GM19239 (cell line): Measurements from ENCODE around the gene ASB5.
"Not testable (repeated sequence)": the region's sequence is repeated elsewhere in the genome, so short reads cannot be mapped to it uniquely, and the experiment has no call there.

Source experiments
- DNase-seq: peaks from one replicate; pipeline ENCODE4 v3.0.0; 2011; ENCODE audit warnings: low spot score; ENCODE audit not compliant: insufficient read length
- FAIRE-seq: peaks from 2 replicates; lab custom pipeline; 2011; peaks lifted over from hg19 to GRCh38; lab: Jason Lieb, UNC

Gene ASB5

DNA sequence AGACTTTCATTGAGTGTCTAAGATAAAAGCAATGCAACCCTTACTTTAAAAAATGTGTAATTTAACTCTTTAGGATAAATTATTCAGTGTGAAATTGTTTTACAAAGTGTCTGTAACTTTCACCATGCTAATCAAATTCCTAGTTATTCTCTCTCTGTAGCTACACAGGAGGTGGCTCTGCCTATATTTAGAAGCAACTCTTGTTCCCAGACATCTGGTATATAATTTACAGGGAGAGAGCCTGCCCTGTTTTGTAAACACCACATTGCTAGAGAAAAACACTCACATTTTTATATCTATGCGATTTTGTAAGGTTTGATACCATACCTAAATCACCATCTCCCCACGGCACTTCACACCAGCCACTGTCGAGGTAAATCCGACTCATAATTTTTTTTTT lies 38.2 kb downstream of the ASB5 start:
- DNase-seq (no peak), FAIRE-seq (no peak)

DNA sequence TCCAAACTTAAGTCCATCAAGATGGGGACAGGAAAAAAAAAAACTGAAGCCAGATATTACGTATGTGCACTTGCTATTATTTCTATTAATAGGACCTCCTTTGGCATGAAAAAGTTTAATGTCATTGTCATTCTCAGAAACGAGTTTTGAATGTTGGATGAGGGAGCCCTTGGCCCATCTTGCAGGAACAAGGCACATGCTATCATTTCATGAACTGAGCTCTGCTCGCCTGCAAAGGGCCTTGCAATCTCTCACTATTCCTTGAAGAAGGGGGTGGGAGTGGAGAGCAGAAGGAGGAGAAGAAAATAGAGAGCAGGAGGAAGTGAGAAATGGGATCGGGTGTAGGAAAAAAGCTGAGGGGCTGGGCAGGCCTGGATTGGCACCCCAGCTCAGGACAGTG lies 39.4 kb downstream of the ASB5 start:
- no peak for FAIRE-seq
- no peak for DNase-seq

DNA sequence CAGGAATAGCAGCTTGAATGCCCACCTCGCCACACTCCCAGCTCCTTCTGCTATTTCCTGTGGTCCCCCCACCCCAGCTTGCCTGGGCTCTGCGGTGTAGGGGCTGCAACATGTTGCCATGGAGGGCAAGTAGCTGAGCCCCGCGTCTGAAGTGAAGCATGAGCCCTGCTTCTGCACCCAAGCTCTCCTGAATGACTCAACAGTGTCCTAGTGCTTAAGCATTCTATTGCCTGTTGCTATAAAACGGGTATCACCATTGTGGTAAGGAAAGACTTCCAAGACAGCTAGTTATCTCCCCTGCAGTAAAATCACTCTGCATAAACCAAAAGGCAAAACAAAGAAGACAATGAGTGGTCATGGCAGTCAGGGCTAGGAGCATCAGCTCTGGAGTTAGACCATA lies 42.3 kb downstream of the ASB5 start:
- FAIRE-seq (no peak), DNase-seq (no peak)

DNA sequence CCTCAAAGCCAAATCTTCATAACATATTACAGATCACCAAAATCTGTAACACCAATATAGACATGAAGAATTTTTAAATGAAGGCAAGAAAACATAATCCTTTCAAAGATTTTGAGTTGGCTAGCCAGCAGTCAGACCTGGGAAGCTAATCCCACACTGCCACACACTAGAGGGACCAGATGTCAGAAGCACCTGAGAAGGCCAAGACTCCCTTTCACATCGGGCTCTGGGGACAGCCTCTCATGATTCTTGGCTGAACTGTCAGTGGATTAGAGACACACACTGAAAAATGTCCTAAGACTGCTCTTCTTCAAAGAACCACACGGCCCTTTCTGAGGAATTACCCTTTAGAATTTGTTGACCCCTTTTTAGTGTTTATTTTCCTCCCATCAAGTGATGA lies 45.5 kb downstream of the ASB5 start:
- FAIRE-seq (no peak), DNase-seq (no peak)

DNA sequence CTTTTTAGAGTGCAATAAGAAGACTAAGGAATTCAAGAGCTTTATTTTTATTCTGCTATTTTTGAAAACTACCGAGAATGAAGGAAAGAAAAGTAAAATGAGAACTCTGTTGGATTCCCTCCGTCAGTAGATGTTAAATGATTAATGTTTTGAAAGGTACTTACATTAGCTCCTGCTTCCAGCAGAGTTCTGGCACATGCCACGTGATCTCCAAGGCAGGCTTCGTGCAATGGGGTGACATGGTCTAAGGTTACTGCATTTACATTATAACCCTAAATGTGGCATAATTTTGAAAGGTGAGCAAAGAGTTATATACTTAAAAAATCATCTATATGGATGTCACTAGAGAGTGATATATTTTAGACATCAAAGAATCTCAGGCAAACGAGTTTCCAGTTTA lies 46.9 kb downstream of the ASB5 start:
- DNase-seq (no peak), FAIRE-seq (no peak)

DNA sequence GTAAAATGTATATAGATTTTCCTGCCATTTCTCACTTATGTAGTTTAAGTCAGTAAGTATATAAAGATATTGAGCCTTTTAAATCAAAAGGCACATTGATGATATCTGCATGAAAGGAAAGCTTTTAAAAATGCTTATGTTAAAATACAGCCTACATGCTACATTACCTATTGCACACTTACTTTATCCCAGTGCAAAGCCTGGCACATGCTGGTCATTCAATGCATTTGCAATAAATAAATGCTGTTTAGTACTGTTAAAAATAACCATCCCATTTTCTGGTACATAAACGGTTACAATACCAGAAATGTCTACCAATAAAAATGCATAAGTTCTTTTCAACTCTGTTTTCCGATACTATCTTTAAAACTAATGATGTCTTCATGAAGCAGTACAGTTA lies 51.5 kb downstream of the ASB5 start:
- FAIRE-seq = no peak

DNA sequence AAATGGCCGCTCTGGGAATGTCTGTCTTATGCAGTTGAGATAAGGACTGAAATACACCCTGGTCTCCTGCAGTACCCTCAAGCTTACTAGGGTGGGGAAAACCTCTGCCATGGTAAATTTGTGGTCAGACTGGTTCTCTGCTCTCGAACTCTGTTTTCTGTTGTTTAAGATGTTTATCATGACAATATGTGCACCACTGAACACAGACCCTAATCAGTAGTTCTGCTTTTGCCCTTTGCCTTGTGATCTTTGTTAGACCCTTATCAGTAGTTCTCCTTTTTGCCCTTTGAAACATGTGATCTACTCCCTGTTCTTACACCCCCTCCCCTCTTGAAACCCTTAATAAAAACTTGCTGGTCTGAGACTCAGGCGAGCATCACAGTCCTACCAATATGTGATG lies 56.7 kb downstream of the ASB5 start:
- FAIRE-seq, DNase-seq: not testable (repeated sequence)

More for the DNA sequence above, 51.5 kb downstream of the ASB5 start:
- no peak for DNase-seq

DNA sequence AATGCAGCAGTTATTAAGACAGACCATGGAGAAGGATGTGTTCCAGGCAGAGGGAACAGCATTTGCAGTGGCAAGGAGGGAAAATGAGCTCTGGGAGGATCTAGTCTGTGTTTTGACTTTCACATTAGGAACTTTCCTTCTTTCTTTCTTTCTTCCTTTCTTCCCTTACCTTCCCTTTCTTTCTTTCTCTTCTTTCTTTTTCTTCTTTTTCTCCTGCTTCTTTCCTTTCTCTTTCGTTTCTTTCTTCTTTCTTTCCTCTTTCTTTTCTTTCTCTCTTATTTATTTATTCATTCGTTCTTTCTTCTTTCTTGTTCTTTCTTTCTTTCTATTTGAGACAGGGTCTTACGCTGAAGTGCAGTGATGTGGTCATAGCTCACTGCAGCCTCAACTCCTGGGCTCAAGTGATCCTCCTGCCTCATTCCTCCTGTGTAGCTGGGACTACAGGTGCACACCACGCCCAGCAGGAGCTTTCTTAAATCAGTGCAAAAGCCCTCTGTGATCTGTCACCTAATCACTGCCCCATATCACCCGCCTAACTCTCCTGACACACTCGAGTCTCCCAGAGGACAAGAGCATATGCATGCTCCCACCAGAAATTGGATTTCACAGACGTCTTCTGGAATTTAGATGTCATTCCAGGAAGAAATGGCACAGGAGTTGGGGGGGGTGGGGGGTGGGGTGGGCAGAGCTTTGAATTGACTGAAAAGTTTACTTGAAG lies 58.3 kb downstream of the ASB5 start:
- FAIRE-seq = no peak
- DNase-seq = no peak

DNA sequence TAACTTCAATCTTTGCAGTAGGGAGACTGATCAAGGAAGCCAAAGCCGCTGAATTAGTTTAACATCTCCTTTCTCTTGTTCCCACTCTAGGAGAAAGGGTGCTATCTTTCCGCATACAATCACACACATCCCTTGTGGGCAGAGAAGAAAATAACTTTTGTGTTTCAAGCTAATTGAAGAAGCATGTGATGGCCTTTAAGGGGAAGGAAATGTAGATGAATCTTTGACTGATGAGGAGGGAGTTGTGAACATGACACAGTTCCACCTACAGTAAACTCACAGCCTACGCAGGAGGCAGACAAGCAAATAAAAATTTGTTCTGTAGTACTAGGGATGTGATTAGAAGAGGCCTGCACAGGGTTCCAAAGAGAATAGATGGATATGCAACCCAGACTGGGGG lies 58.9 kb downstream of the ASB5 start:
- DNase-seq (no peak), FAIRE-seq (no peak)

DNA sequence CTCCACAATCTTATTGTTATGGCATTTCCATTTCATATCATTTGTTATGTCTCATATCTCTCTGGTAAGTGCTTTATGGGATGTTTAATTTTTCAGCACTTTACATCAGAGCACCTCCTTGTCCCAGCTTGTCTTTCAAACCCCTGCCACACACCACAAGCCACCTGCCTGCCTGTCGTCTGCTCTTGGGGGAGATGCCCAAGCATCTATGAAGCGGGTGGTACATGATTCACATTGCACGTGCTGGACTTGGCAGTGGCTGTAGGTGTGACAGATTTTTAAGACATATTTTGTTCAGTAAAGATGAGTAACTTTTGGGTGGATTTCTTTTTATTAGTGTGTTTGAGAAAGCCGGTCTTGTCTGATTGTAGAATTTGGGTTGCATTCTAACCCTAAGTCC lies 59.5 kb downstream of the ASB5 start:
- DNase-seq (no peak), FAIRE-seq (no peak)

DNA sequence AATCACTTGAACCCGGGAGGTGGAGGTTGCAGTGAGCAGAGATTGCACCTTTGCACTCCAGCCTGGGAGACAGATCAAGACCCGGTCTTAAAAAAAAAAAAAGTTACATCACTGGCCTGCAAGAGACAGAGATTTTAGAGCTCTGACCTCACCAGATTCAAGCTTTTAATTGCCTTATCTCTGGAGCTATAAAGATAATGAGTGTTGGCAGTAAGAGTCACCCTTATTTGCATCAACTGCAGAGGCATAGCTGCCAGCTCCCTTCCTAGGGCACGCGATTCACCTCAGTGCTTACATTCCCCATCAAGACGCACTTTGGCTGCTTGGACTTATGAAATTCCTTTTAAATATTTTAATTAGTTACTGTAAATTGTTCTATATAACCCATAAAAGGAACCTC lies 61.2 kb downstream of the ASB5 start:
- DNase-seq (no peak), FAIRE-seq (no peak)

DNA sequence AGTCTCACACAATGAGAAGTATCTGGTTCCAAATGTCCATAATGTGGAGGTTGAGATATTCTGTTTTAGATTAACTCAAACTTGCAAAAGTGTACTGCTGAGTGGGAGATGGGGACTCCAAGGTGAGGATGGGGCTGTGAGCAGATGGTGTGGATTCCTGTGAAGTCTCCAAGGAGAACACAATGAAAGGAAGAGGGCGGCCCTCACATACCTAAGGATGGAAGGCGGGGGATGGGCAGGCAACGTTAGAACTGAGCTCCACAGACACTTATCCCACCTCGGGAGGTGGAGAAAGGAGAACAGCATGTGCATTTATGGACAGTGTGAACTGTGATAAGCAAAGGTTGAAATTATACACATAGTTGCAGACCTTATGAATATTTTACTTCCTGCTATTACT lies 63.7 kb downstream of the ASB5 start:
- no peak for FAIRE-seq

DNA sequence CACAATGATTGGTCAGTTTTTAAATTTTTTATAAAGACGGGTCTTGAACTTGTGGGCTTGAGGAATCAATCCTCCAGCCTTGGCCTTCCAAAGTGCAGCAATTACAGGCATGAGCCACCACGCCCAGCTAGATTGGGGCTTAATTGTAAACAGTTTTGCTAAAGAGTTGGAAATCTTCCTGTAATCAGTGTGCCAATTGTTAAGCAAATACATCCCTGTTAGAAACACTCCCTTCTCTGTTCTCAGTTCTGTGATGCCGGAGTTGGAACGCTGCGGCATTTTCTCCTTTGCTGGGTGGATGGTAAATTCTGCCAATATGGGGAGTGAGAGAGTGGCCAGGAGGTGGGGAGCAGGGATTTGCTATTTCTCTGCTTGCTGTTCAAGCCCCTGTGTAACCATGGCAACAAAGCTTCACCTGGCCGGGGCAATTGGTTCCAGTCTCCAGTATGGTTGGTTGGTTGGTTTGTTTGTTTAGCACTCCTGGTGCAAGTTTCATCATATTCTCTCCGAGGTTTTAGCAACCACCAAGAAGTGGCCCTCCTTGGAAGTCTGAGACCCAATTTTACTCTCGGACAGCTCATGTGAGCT lies 70.6 kb downstream of the ASB5 start:
- no peak for FAIRE-seq
- DNase-seq = no peak

More for the DNA sequence above, 63.7 kb downstream of the ASB5 start:
- no peak for DNase-seq

DNA sequence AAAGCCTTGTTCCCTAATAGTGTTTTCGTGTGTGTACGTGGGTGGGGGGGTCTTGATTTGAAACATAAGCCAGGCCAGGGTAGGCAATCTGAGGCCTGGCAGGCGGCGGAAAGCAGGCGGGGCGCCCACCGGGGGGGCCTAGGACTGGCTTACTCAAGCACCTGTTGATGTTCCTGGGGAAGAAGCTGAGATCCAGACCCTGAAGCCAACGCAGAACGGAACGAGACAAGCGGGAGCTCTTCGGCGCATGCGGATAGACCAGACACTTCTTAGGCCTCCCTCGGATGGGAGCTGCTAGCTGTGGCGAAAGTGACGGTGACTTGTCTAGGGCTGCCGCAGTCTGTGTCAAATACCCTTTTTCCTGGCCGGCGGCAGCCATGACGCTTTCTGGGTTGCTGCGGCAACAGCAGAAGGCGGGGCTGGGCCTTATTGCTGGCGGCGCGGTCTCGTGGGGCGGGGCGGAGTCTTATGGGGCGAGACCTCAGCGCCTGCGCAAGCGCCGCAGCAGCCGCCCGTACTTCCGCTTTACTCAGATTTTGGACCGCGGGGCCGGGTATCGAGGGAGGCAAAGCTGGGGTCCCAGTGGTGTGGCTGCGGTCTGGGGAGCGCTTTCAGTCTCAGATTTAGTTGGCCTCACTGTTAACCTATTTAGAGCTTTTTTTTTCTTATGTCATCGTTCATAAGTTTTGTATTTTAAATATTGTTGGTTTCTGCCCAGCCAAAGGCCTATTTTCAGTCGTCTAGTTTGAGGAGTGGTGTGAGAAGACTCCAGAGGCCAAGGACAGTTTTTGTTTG lies 73.6 kb downstream of the ASB5 start, which contains the start of gene SPATA4:
Gene SPATA4 (minus strand): TSS at position 402 of the 795 bp plus-strand sequence. CDS start 23 bp downstream, at position 379.
- FAIRE-seq (peak; percentile 93), DNase-seq (peak; percentile 79)

DNA sequence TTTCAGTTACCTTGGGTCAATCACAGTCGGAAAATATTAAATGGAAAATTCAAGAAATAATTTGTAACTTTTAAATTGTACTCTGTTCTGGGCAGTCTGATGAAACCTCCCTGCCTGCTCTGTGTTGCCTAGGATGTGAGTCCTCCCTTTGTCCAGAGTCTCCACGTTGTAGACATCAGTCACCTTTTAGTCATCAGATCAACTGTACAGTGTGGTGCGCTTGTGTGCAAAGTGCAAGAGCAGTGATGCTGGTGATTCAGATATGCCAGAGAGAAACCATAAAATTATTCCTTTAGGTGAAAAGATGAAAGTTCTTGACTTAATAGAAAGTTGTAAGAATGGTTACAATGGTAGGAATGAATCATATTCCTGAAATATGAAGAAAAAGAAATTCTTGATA lies 75.1 kb downstream of the ASB5 start:
- DNase-seq = no peak
- no peak for FAIRE-seq

DNA sequence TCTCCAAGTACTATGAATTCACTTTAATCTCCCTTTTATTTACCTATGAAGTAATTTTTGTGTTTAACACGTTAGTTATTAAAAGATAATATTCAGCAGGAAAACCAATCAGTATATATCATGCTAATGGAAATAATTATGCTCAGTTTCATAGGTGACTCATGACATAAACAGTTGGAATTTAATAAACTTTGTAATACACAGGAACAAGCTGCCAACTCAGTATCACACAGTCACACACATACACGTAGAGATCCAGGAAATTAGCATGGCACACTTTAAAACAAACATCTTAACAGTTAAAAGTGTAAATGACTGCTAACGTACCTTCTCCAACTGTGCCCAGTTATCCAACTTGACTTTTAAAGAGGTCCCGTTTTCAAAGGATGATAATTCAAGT lies 75.9 kb downstream of the ASB5 start:
- FAIRE-seq (no peak), DNase-seq (no peak)

DNA sequence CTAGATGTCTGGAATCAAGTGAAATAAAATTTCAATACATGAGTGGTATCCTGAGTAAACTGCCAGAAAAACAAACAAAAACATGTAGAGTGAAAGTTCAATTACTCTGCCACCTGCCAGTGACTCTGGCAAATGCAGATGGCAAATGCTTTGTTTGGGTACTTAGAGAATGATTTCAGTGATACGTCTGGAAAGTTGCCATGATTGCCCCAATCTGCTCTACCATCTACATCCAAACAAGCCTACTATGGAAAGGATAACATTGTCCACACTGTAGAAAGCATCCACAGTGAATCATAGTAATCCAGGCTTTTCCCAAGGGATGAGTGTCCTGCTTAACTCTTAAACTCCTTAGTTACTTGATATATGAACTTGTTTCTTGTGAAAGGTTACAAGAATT lies 77.0 kb downstream of the ASB5 start:
- FAIRE-seq = no peak
- no peak for DNase-seq

DNA sequence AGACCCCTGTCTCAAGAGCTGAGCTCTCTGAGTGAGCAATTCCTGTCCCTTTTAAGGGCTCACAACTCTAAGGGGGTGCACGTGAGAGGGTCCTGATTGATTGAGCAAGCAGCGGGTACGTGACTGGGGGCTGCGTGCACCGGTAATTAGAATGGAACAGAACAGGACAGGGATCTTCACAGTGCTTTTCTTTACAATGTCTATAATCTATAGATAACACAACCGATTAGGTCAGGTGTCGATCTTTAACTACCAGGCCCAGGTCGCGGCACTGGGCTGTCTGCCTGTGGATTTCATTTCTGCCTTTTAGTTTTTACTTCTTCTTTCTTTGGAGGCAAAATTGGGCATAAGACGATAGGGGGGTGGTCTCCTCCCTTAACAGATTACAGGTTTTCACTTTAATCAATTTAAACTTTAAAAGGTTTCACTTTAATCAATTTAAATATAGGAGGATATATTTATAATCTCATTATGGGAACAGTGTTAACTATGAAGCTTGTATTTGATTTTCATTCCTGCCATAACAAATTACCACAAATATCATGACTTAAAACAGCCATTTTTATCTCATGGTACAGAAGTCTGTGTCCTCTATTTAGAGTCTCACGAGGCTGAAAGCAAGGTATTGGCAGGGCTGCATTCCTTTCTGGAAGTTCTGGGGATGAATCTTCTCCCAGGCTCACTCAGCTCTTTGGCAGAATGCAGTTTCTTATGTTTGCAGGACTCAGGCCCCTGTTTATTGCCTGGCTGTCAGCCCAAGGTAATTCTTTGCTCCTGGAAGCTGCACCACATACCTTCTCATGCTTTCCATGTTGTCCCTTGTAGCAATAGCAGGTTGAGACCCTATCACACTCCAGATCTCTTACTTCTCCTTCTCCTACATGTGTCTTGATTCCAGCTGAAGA lies 78.9 kb downstream of the ASB5 start:
- no peak for FAIRE-seq
- no peak for DNase-seq

DNA sequence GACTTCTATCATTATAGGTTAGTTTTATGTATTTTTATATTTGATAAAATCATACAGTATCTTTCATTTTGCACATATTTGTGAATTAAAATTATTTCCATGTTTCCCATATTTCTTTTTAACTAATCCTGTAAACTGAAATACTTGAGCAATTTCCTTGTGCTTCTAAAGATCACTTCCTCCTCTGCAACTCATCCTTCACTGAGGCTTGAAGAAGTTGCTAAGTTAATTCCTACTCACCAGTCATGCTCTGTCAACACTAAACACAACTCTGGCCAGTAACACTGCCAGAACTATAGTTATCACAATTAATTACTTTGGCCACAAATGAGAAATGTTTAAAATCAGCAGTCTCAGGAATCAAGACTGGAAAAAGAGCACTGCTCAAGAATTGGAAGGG lies 80.4 kb downstream of the ASB5 start:
- FAIRE-seq = no peak
- DNase-seq = no peak

DNA sequence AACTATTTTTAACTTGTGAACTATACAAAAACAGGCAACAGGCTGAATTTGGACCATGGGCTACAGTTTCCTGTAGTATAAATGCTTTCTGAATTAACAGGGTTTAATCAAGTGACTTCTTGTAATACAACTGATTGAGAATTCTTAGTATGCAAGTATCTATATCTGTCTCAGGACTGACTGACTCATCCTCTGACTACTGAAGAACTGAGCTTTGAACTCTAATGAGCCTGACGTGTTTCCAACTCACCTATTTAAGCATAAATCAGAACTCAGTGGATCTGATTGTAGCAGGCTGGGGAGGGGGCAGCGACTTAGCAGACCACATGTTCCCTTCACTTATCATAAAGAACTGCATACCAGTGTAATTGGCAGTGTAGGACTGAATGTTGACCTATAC lies 81.4 kb downstream of the ASB5 start:
- FAIRE-seq = no peak
- DNase-seq = no peak
